PC-3 (cell line): ENCODE data around the gene CD274. TPM values are rescaled to one million over a fixed set of nuclear protein-coding genes. Genes with fewer than 3 reads are reported as not detected.
A peak's percentile ranks its signal among the peaks of the same experiment; 100 is the strongest.

Experiments used
- ATAC-seq: fragments of 200-7000 bp; cut with Tn5 transposase; 2 replicates; pipeline ENCODE4 v1.9.1; 2020; ENCODE audit warnings: mild to moderate bottlenecking, moderate library complexity
- BruUV-seq: library from RNA; stranded (reverse); fragments of 400-500 nt; replicated peaks from 2 replicates; lab custom pipeline; 2021; lab: Mats Ljungman, UMichigan
- CTCF ChIA-PET: fragments of 300-600 bp; sonication (Branson Sonifier 250); formaldehyde crosslinking; loops from one replicate; lab custom pipeline; 2022; ENCODE audit warnings: antibody characterized with exemption; lab: Charles Lee
- POLR2A ChIA-PET: fragments of 300-600 bp; sonication (Branson Sonifier 250); formaldehyde crosslinking; loops from one replicate; lab custom pipeline; 2022; ENCODE audit warnings: antibody characterized with exemption; ENCODE audit not compliant: unreplicated experiment; lab: Charles Lee
- DNase-seq: peaks from one replicate; pipeline ENCODE4 v3.0.0-alpha.2; 2015
- H2AFZ ChIP-seq: fragments of 300-600 bp; sonication (generic); 2 replicates; pipeline ENCODE4 v1.6.0; 2016; ENCODE audit warnings: antibody characterized with exemption, low read length
- H3F3A ChIP-seq: fragments of 300-600 bp; sonication (generic); one replicate; pipeline ENCODE4 v1.6.0; 2017; ENCODE audit warnings: antibody characterized with exemption, low read length, control low read depth, mild to moderate bottlenecking; ENCODE audit not compliant: unreplicated experiment
- H3K27ac ChIP-seq: fragments of 300-600 bp; sonication (generic); 2 replicates; pipeline ENCODE4 v1.5.1; 2016; ENCODE audit warnings: mild to moderate bottlenecking, low read length
- H3K27me3 ChIP-seq: fragments of 300-600 bp; sonication (generic); 2 replicates; pipeline ENCODE4 v1.6.1; 2016; ENCODE audit warnings: low read length, mixed read lengths
- H3K36me3 ChIP-seq: fragments of 300-600 bp; sonication (generic); 2 replicates; pipeline ENCODE4 v1.6.1; 2016; ENCODE audit warnings: low read depth, mixed run types, low read length, mixed read lengths
- H3K4me1 ChIP-seq: fragments of 300-600 bp; sonication (generic); 2 replicates; pipeline ENCODE4 v1.5.1; 2016; ENCODE audit warnings: low read length; ENCODE audit not compliant: insufficient read depth
- H3K4me2 ChIP-seq: fragments of 300-600 bp; sonication (generic); 2 replicates; pipeline ENCODE4 v1.6.0; 2016; ENCODE audit warnings: low read length
- H3K4me3 ChIP-seq: fragments of 300-600 bp; sonication (generic); 2 replicates; pipeline ENCODE4 v1.5.1; 2016; ENCODE audit warnings: mild to moderate bottlenecking, low read length, mixed read lengths
- H3K79me2 ChIP-seq: fragments of 300-600 bp; sonication (generic); 2 replicates; pipeline ENCODE4 v1.6.1; 2017; ENCODE audit warnings: low read length, mixed read lengths
- H3K9ac ChIP-seq: fragments of 300-600 bp; sonication (generic); 2 replicates; pipeline ENCODE4 v1.6.0; 2016; ENCODE audit warnings: mild to moderate bottlenecking, low read length
- H3K9me2 ChIP-seq: fragments of 300-600 bp; sonication (generic); replicated peaks from 2 replicates; pipeline ENCODE4 v1.6.1; 2016; ENCODE audit warnings: mixed run types, low read length, mixed read lengths
- H3K9me3 ChIP-seq: fragments of 300-600 bp; sonication (generic); 2 replicates; pipeline ENCODE4 v1.6.1; 2016; ENCODE audit warnings: low read length, mixed read lengths
- H4K20me1 ChIP-seq: fragments of 300-600 bp; sonication (generic); 2 replicates; pipeline ENCODE4 v1.6.1; 2016; ENCODE audit warnings: low read length, mixed read lengths
- CTCF ChIP-seq: fragments of 300-600 bp; sonication (generic); conservative IDR thresholded peaks from 2 replicates; pipeline ENCODE4 v1.5.1; 2017; ENCODE audit warnings: antibody characterized with exemption, low read depth, mild to moderate bottlenecking, low read length
- EZH2 ChIP-seq: fragments of 300-600 bp; sonication (generic); IDR thresholded peaks from one replicate; pipeline ENCODE4 v1.6.1; 2017; ENCODE audit warnings: antibody characterized with exemption, mild to moderate bottlenecking, low read length; ENCODE audit not compliant: unreplicated experiment
- EZH2phosphoT487 ChIP-seq: fragments of 300-600 bp; sonication (generic); IDR thresholded peaks from 2 replicates; pipeline ENCODE4 v1.6.1; 2018; ENCODE audit warnings: mild to moderate bottlenecking, antibody characterized with exemption, low read length, borderline replicate concordance
- intact Hi-C: fragments of 100-400 bp; cut with micrococcal nuclease; formaldehyde crosslinking; loops from 2 replicates; pipeline ENCODE4 v1.9.0; 2023
- total RNA-seq: library from RNA; depleted of rRNA; stranded (reverse); fragments of >200 nt; gene quantifications from 2 replicates; pipeline ENCODE4 v1.2.3, GENCODE V29; 2014

The CD274 gene
- total RNA-seq, 1 experiment from 2014 or later = 3.8 TPM

- Histone ChIP-seq H3K9me3 (no peaks in the 10 kb centered on the region), H3K9ac (no peak overlapping the region), H3K4me2 (no peak overlapping the region), H3K36me3 (0 out of 2 replicates have a peak, but pooled peaks cover 3% of the 10 kb centered on the region), H2AFZ (no peak overlapping the region), H3K79me2 (no peaks in the 10 kb centered on the region), H3F3A (peaks cover 3% of the 10 kb centered on the region), H3K4me3 (no peak overlapping the region), H3K27me3 (no peaks in the 10 kb centered on the region), H3K9me2 (no peaks in the 10 kb centered on the region), H3K4me1 (peaks cover 29% of the 10 kb centered on the region), H4K20me1 (no peaks in the 10 kb centered on the region), H3K27ac (no peak overlapping the region)
- ChIA-PET CTCF (no interaction called here), POLR2A (no interaction called here)
- ATAC-seq (no peak), DNase-seq (no peak)
- TF ChIP-seq EZH2 (no peak), CTCF (no peak), EZH2phosphoT487 (no peak)
- BruUV-seq = no TSS peak
- intact Hi-C loops = no loop called here
These were observed 9.9 kb upstream of the CD274 start for GRCh38 chr9:5440426-5440825.

GRCh38 chr9:5441043-5441442, 9.3 kb upstream of the CD274 start:
- no peak for ATAC-seq
- TF ChIP-seq EZH2 (no peak), EZH2phosphoT487 (no peak), CTCF (no peak)
- DNase-seq = peak; percentile 52
- ChIA-PET CTCF (no interaction called here), POLR2A (no interaction called here)
- H3K79me2 ChIP-seq = no peaks in the 10 kb centered on the region
- no peak overlapping the region for H3K9ac ChIP-seq
- H3K4me1 ChIP-seq = peaks cover 27% of the 10 kb centered on the region
- peaks cover 3% of the 10 kb centered on the region for H3F3A ChIP-seq
- H2AFZ ChIP-seq = no peak overlapping the region
- no peaks in the 10 kb centered on the region for H3K9me3 ChIP-seq
- no peaks in the 10 kb centered on the region for H4K20me1 ChIP-seq
- no TSS peak for BruUV-seq
- H3K4me3 ChIP-seq = no peak overlapping the region
- no peaks in the 10 kb centered on the region for H3K9me2 ChIP-seq
- H3K4me2 ChIP-seq = no peak overlapping the region
- no peaks in the 10 kb centered on the region for H3K27me3 ChIP-seq
- H3K27ac ChIP-seq = no peak overlapping the region
- intact Hi-C loops = no loop called here
- no peaks in the 10 kb centered on the region for H3K36me3 ChIP-seq

- ChIA-PET POLR2A (no interaction called here), CTCF (interaction anchor here (0.6 to 1.0 kb wide), 4 partner anchors 16 to 256 kb away, joined by 3 to 6 read pairs (median 5); no protein-coding TSS in a partner anchor)
- ATAC-seq (0 out of 2 replicates have a peak, but pooled peaks have one; percentile 19), DNase-seq (peak; percentile 67)
- Histone ChIP-seq H2AFZ (no peak overlapping the region), H3K36me3 (no peaks in the 10 kb centered on the region), H3K27me3 (no peaks in the 10 kb centered on the region), H3K79me2 (no peaks in the 10 kb centered on the region), H3K9me3 (no peaks in the 10 kb centered on the region), H3K4me2 (no peak overlapping the region), H3K9me2 (no peaks in the 10 kb centered on the region), H3F3A (no peaks in the 10 kb centered on the region), H3K27ac (no peak overlapping the region), H3K4me1 (peaks cover 31% of the 10 kb centered on the region), H3K4me3 (no peak overlapping the region), H3K9ac (no peak overlapping the region), H4K20me1 (no peaks in the 10 kb centered on the region)
- intact Hi-C loops = no loop called here
- TF ChIP-seq CTCF = peak; percentile 62
- no peak for TF ChIP-seq EZH2phosphoT487
- no peak for TF ChIP-seq EZH2
- BruUV-seq = no TSS peak
These were observed 7.8 kb upstream of the CD274 start for GRCh38 chr9:5442400-5443011.
